Adrenal gland (tissue), 5 donors: Measurements from ENCODE around the gene TRIP6.

ENCODE experiments used
- POLR2A ChIP-seq, 2 donors: fragments of 450-650 bp; IDR thresholded peaks; one replicate each; pipeline ENCODE4 v1.6.1; 2017; ENCODE audit warnings: antibody characterized with exemption in 2 of 2, mild to moderate bottlenecking in 2 of 2, moderate library complexity in 1 of 2
- TF ChIP-seq, protein P1 (sequence below), 6 experiments: fragments of 450-650 bp in 4 of 6; fragments of 200-600 bp in 2 of 6; sonication (generic) in 1 of 6; IDR thresholded peaks; 1 replicate in 5 of 6; 2 replicates in 1 of 6; pipeline versions ENCODE4 v1.5.1 to v1.8.0; 2016 to 2021; ENCODE audit warnings: antibody characterized with exemption in 6 of 6, mild to moderate bottlenecking in 2 of 6, moderate library complexity in 1 of 6
- donor health status: DM: no; HTN: no; CAD: no.

DNA sequence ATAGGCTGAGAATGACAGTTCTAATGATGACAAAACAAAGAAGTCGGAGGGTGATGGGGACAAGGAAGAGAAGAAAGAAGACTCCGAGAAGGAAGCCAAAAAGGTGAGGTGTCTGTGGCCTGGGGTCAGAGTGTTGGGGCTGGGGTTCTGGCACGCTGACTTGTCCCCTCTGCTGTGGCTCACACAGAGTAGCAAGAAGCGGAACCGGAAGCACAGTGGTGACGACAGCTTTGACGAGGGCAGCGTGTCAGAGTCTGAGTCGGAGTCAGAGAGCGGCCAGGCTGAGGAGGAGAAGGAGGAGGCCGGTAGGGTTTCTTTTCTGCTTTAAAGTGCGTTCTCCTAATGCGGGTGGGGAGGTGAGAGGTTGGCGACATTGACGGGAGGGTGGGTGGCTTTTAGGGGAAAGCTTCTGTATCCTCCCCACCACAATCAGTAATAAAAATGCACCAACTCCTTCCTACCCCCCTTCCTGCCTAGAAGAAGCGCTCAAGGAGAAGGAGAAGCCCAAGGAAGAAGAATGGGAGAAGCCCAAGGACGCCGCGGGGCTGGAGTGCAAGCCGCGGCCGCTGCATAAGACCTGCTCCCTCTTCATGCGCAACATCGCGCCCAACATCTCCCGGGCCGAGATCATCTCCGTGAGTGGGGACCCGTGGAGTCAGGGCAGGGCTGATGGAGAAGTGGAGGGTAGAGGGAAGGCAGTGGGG, 17.7 kb downstream of the TRIP6 start:
- TF ChIP-seq, protein P1, sequence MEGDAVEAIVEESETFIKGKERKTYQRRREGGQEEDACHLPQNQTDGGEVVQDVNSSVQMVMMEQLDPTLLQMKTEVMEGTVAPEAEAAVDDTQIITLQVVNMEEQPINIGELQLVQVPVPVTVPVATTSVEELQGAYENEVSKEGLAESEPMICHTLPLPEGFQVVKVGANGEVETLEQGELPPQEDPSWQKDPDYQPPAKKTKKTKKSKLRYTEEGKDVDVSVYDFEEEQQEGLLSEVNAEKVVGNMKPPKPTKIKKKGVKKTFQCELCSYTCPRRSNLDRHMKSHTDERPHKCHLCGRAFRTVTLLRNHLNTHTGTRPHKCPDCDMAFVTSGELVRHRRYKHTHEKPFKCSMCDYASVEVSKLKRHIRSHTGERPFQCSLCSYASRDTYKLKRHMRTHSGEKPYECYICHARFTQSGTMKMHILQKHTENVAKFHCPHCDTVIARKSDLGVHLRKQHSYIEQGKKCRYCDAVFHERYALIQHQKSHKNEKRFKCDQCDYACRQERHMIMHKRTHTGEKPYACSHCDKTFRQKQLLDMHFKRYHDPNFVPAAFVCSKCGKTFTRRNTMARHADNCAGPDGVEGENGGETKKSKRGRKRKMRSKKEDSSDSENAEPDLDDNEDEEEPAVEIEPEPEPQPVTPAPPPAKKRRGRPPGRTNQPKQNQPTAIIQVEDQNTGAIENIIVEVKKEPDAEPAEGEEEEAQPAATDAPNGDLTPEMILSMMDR (IDR thresholded peaks at IDR 0.05) = no peak
- TF ChIP-seq POLR2A (IDR thresholded peaks at IDR 0.05) = no peak
